Heart left ventricle (tissue), 16 donors: ENCODE data around the gene LRRC63. TPM values are rescaled to one million over a fixed set of nuclear protein-coding genes. Genes with fewer than 3 reads are reported as not detected.

Source experiments
- ATAC-seq, 4 donors: fragments of 200-7000 bp; cut with Tn5 transposase; one replicate each; pipeline ENCODE4 v1.9.1; 2020 to 2022; ENCODE audit warnings: moderate library complexity in 4 of 4, mild to moderate bottlenecking in 3 of 4, moderate number of reproducible peaks in 1 of 4
- DNase-seq, 5 donors: peaks; one replicate each; pipeline ENCODE4 v3.0.0-alpha.2; 2020
- H3K27ac ChIP-seq, 12 donors: fragments of 200-600 bp; sonication (generic) in 4 of 12; one replicate each; pipeline versions ENCODE4 v1.5.0 to v1.8.0; 2016 to 2022; ENCODE audit warnings: mild to moderate bottlenecking in 2 of 12
- H3K27me3 ChIP-seq, 9 donors: fragments of 200-600 bp; sonication (generic) in 2 of 9; one replicate each; pipeline versions ENCODE4 v1.5.1 to v1.8.0; 2016 to 2022; ENCODE audit warnings: mild to moderate bottlenecking in 3 of 9
- H3K36me3 ChIP-seq, 9 donors: fragments of 200-600 bp; sonication (generic) in 2 of 9; one replicate each; pipeline versions ENCODE4 v1.5.0 to v1.8.0; 2018 to 2022; ENCODE audit warnings: mild to moderate bottlenecking in 2 of 9
- H3K4me1 ChIP-seq, 12 donors: fragments of 200-600 bp; sonication (generic) in 4 of 12; one replicate each; pipeline versions ENCODE4 v1.5.0 to v1.8.0; 2016 to 2022; ENCODE audit warnings: mild to moderate bottlenecking in 3 of 12
- H3K4me3 ChIP-seq, 12 donors: fragments of 200-600 bp; sonication (generic) in 4 of 12; one replicate each; pipeline versions ENCODE4 v1.5.0 to v1.8.0; 2017 to 2022; ENCODE audit warnings: mild to moderate bottlenecking in 9 of 12, moderate library complexity in 4 of 12
- H3K9me3 ChIP-seq, 12 donors: fragments of 200-600 bp; sonication (generic) in 4 of 12; one replicate each; pipeline versions ENCODE4 v1.5.0 to v1.8.0; 2016 to 2022; ENCODE audit warnings: mild to moderate bottlenecking in 1 of 12
- CTCF ChIP-seq, 12 donors: fragments of 200-600 bp; sonication (generic) in 4 of 12; IDR thresholded peaks; one replicate each; pipeline versions ENCODE4 v1.5.0 to v1.8.0; 2018 to 2022; ENCODE audit warnings: antibody characterized with exemption in 12 of 12, mild to moderate bottlenecking in 5 of 12
- POLR2A ChIP-seq, 2 donors: fragments of 450-650 bp; IDR thresholded peaks; one replicate each; pipeline ENCODE4 v1.6.1; 2017; ENCODE audit warnings: antibody characterized with exemption in 2 of 2, mild to moderate bottlenecking in 2 of 2, moderate library complexity in 2 of 2
- WGBS, 4 donors: extraction: QIAGEN DNeasy Blood & Tissue Kit in 2 of 4; methylation state at CpG; one replicate each; pipeline versions ENCODE4 v1.1.5 to v1.1.7; 2013 to 2018; 5-methylcytosine and 5-hydroxymethylcytosine counted together
- intact Hi-C, 10 donors: fragments of 100-400 bp; cut with DNase I; formaldehyde crosslinking; loops; one replicate each; pipeline versions ENCODE4 v1.11.1 to v1.14.2; 2022
- polyA plus RNA-seq, 2 donors: library from polyadenylated mRNA; stranded (reverse); fragments of 200-250 nt; gene quantifications; one replicate each; pipeline ENCODE4 v1.2.3, GENCODE V29; 2013
- total RNA-seq, 9 donors: library from RNA; depleted of rRNA in 2 of 9; stranded (reverse); fragments of >200 nt in 2 of 9; fragmentation: NEBNext Ultra II Directional in 3 of 9; extraction: Animal tissue kit (Norgen Biotek cat#: 25700) in 3 of 9; gene quantifications; one replicate each; pipeline versions ENCODE4 v1.1.0 to v1.2.4, GENCODE V29; 2016 to 2023
- donor health status: ischemic (EF 13 %, LVEDD 7.1; RV severe dilation, severe dysfunction).
- donor health status: healthy with polysubstance abuse.
- donor health status: DM: no; HTN: yes; CAD: no.
- donor health status: DM: no; HTN: no; CAD: no.
- donor health status: ischemic (EF 25% LVEDD 6.9; RV normal size, moderate dysfunction).
- donor health status: ischemic (EF 25% LVEDD 5.7; RV mildly dilated, moderate dysfunction).
- donor health status: healthy.
- donor health status: DM: yes; HTN: yes; CAD: no.
- donor health status: ischemic (EF 35%, LVEDD 5.7; RV mildly dilated, moderate dysfunction).
- donor health status: nonischemic (EF 11% LVEDD 7.7; RV severe dilation, severe dysfunction).
- donor health status: DM: yes; HTN: yes; CAD: no.
- donor health status: PGD.
- donor health status: ischemic (EF 29% LVEDD 5.4; RV normal size, mild dysfunction).
- donor health status: nonischemic (EF 23%, LVEDD 6.1; RV moderate dilation, normal function).

Gene LRRC63
- total and polyA plus RNA-seq, 11 donors: 0.14 to 0.48 TPM; not detected in 9

GRCh38 chr13:46293436-46293835 lies 81.7 kb downstream of the LRRC63 start:
- Histone ChIP-seq H3K9me3 (no peaks in the 10 kb centered on the region), H3K36me3 (no peaks in the 10 kb centered on the region), H3K4me1 (peaks cover 0 to 37% (median 5%) of the 10 kb centered on the region in 12 donors), H3K27me3 (no peaks in the 10 kb centered on the region), H3K4me3 (no peak overlapping the region), H3K27ac (no peak overlapping the region)
- intact Hi-C loops: no loop called here
- 77 to 83% (median 78%) methylated on average over 3 of the region's 3 CpGs for WGBS, 4 donors
- ATAC-seq (no peak), DNase-seq (no peak)
- TF ChIP-seq CTCF (IDR thresholded peaks at IDR 0.05): no peak
- TF ChIP-seq POLR2A (IDR thresholded peaks at IDR 0.05): no peak

GRCh38 chr13:46295491-46296114 lies 83.9 kb downstream of the LRRC63 start:
- H3K27ac ChIP-seq: peak overlapping the region in 3 of 12 donors; percentile 31 to 89 (median 32)
- H3K4me3 ChIP-seq: peak overlapping the region in 1 of 12 donors; percentile 15
- TF ChIP-seq CTCF (IDR thresholded peaks at IDR 0.05): no peak
- no peak for TF ChIP-seq POLR2A (IDR thresholded peaks at IDR 0.05)
- peak in 3 of 4 donors; percentile 70 to 85 (median 73) for ATAC-seq
- intact Hi-C loops: no loop called here
- H3K27me3 ChIP-seq: no peaks in the 10 kb centered on the region
- peak in 4 of 5 donors; percentile 24 to 54 (median 30) for DNase-seq
- 43 to 53% (median 51%) methylated on average over 7 of the region's 7 CpGs for WGBS, 4 donors
- H3K36me3 ChIP-seq: no peaks in the 10 kb centered on the region
- no peaks in the 10 kb centered on the region for H3K9me3 ChIP-seq
- H3K4me1 ChIP-seq: peaks cover 0 to 37% (median 5%) of the 10 kb centered on the region in 12 donors

- Histone ChIP-seq H3K36me3 (no peaks in the 10 kb centered on the region), H3K27ac (peak overlapping the region in 5 of 12 donors; percentile 13 to 89 (median 19)), H3K4me1 (peaks cover 0 to 37% (median 5%) of the 10 kb centered on the region in 12 donors), H3K4me3 (peak overlapping the region in 1 of 12 donors; percentile 15), H3K27me3 (no peaks in the 10 kb centered on the region), H3K9me3 (no peaks in the 10 kb centered on the region)
- intact Hi-C loops: no loop called here
- DNase-seq (no peak), ATAC-seq (peak in 3 of 4 donors; percentile 67 to 86 (median 85))
- 65 to 75% (median 70%) methylated on average over 3 of the region's 3 CpGs for WGBS, 4 donors
- no peak for TF ChIP-seq POLR2A (IDR thresholded peaks at IDR 0.05)
- TF ChIP-seq CTCF (IDR thresholded peaks at IDR 0.05): no peak
Measured at GRCh38 chr13:46296115-46296822, 84.5 kb downstream of the LRRC63 start.

GRCh38 chr13:46296921-46297320 lies 85.2 kb downstream of the LRRC63 start:
- Histone ChIP-seq H3K9me3 (peaks cover 0 to 5% (median 0%) of the 10 kb centered on the region in 12 donors), H3K27me3 (no peaks in the 10 kb centered on the region), H3K36me3 (no peaks in the 10 kb centered on the region), H3K4me1 (peaks cover 0 to 37% (median 5%) of the 10 kb centered on the region in 12 donors), H3K4me3 (peak overlapping the region in 1 of 12 donors; percentile 15), H3K27ac (peak overlapping the region in 2 of 12 donors; percentile 32 to 89)
- intact Hi-C loops: no loop called here
- ATAC-seq (peak in 1 of 4 donors; percentile 57), DNase-seq (no peak)
- WGBS, 4 donors: 45 to 63% (median 55%) methylated on average over 3 of the region's 3 CpGs
- TF ChIP-seq POLR2A (IDR thresholded peaks at IDR 0.05) (no peak), CTCF (IDR thresholded peaks at IDR 0.05) (no peak)
